ENCODE data around the gene TMC8.
A peak's percentile ranks its signal among the peaks of the same experiment; 100 is the strongest.
"Not testable (repeated sequence)": the region's sequence is repeated elsewhere in the genome, so short reads cannot be mapped to it uniquely, and the experiment has no call there.

The TMC8 gene

DNA sequence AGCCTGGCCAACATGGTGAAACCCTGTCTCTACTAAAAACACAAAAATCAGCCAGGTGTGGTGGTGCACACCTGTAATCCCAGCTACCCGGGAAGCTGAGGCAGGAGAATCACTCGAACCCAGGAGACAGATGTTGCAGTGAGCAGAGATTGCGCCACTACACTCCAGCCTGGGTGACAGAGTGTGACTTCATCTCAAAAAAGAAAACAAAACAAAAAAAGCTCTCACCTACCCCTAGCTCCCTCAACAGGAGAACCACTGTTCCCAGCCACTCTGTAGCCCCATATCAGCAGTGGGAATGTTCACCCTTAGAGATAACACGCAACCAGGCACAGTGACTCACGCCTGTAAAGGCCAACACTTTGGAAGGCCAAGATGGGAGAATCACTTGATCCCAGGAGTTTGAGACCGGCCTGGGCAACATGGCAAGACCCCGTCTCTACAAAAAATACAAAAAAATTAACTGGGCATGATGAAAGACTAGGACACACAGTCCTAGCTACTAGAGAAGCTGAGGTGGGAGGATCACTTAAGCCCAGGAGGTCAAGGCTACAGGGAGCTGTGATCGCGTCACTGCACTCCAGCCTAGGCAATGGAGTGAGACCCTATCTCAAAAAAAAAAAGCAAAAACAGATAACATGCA, 5.4 kb downstream of the TMC8 start:
- DNase-seq (ENCODE audit: low read depth, low spot score): no peak

DNA sequence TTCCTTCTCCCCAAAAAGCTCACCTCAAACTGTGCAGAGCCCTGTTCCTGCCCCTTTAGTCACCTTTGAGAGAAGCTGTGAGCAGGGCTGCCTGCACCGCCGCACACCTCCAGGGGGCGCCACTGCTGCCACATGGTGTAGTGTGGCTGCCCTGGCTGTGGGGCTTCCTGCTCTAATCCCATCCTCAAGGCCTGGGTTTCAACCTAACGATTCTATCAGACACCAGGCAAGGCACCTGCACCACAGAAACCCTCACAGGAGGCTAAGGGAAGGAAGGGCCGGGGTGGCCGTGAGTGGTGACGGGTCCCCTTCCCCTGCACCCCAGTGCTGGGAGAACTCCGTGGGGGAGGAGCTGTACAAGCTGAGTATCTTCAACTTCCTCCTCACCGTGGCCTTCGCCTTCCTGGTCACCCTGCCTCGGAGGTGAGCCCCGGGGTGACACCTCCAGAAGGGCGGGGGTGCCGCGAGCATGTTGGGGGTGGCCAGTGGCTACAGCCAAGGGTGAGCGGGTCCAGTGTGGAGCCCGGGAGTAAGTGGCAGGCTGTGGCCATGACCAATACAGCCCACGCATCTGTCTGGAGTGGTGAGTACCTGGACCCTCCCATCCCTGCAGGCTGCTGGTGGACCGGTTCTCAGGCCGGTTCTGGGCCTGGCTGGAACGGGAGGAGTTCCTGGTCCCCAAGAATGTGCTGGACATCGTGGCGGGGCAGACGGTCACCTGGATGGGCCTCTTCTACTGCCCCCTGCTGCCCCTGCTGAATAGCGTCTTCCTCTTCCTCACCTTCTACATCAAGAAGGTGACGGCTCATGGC, 7.0 kb downstream of the TMC8 start:
- DNase-seq (ENCODE audit: low read depth, low spot score): no peak

DNA sequence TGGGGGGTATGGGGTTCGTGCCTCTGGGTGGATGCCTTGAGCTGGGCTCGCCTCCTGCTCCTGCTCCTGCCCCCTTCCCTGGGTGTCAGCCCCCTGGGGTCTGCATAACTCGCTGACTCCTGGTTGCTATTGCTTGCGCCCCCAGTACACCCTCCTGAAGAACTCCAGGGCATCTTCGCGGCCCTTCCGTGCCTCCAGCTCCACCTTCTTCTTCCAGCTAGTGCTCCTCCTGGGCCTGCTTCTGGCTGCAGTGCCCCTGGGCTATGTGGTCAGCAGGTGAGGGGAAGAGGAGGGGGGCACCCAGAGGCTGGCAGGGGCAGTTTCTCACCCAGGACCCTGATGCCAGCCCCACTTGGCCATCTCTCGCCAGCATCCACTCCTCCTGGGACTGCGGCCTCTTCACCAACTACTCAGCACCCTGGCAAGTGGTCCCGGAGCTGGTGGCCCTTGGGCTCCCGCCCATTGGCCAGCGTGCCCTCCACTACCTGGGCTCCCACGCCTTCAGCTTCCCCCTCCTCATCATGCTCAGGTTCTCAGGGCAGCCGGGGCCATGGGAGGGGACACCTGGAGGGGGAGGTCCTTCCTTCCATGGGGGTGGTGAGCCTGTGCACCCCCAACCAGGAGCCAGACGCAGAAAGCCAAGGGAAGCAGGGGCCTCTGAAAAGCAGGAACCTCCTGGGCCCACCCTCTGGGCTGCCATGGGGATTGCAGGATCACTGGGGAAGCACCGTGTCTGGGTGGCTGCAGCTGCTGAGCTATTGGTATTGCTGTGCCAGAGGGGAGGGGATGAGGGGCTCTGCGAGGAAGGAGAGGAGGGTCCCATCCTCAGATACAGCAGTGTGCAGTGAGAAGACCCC, 7.9 kb downstream of the TMC8 start:
- DNase-seq (ENCODE audit: low read depth, low spot score): no peak

DNA sequence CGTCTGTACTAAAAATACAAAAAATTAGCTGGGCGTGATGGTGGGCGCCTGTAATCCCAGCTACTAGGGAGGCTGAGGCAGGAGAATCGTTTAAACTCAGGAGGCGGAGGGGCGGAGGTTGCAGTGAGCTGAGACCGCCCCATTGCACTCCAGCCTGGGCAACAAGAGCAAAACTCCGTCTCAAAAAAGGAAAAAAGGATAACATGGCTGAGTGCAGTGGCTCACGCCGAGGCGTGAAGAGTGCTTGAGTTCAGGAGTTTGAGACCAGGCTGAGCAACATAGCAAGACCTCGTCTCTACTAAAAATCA, 9.2 kb downstream of the TMC8 start:
- DNase-seq (ENCODE audit: low read depth, low spot score): not testable (repeated sequence)

DNA sequence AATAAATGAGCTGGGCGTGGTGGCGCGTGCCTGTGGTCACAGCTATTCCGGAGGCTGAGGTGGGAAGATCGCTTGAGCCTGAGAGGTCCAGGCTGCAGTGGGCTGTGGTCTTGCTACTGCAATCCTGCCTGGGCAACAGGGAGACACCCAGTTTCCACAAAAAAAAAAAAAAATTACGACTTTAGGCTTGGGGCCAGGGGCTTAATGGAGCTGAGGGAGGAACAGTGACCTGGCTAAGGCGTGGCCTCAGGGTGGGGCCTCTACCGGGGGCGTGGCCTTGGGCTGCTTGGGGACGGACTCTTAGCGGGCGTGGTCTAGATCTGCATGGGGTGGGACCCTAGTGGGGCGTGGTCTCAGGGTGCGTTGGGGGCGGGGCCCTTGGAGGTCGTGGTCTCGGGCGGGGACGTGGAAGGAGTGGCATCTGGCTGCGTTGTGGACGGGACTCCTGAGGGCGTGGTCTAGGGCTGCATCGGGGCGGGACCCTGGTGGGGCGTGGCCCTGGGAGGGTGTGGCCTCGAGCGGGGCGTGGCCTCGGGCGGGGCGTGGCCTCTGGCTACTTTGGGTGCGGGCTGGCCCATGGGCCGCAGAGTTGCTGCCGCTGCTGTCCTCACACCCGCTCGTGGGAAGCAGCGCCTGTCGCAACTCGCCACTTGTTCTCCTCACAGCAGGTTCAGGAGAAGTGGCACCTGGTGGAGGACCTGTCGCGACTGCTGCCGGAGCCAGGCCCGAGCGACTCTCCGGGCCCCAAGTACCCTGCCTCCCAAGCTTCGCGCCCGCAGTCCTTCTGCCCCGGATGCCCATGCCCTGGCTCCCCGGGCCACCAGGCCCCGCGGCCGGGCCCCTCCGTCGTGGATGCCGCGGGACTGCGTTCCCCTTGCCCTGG, 9.8 kb downstream of the TMC8 start:
- peak; percentile 67 for DNase-seq (ENCODE audit: low read depth, low spot score)

DNA sequence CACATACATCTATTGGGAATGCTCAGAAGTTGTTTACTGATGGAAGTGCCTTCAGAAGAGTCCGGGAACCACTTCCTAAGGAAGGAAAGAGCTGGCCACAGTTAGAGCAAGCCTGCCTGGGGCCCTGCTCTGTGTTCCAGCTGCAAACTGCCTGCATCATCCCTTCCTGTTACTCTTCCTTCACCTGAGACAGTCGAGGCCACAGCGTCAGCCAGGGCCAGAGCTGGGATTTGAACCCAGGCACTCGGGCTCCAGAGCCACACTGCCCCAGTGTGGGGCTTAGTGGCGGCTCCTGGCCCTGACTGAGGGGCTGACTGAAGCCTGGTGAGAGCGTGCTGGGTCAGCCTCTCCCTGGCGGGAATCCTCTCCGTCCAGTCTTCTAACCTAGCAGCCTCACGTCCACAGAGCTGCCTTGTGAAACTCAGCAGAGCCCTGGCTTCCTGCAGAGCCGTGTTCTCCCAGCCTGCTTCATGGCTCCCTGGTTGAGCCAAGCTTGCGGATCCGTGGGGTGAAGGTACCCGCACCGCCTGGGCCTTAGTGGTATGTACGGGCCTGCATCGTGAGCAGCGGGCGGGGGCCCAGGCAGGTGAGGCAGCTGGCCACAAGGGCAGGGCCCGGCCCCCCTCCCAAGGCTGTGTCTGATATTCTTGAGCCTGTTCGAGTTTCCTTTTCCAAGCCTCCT, 11.0 kb downstream of the TMC8 start:
- DNase-seq (ENCODE audit: low read depth, low spot score): no peak

DNA sequence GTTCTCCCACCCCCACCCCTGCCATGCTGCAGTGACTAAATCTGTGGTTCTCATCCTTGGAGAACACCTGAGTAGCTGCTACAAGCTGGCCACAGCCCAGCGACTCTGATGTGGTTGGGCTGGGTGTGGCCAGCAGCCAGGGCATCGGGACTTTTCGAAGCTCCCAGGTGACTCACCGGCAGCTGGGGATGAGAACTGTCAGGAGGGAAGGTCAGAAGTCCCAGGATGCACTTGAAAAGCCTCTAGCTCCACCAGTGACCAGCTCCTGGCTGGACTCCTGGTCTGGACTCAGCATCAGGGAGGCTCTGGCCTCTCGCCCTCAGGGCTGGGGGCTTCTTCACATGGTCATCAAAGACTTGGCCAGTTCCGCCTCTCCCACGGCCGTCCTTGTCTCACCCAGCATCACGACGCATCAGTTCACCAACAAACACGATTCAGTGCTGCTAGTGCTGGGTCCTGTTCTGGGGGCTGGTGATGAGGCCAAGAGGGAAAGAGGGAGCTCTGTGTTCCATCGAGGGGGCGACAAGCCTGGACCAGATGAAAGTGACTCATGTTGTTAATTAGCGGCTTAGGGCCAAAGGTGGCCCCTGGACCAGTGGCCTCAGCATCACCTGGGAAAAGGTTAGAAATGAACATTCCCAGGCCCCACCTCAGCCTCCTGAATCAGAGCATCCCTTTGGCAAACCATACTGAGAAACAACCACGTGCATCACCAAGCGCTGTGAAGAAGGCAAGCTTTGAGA, 11.7 kb downstream of the TMC8 start:
- DNase-seq (ENCODE audit: low read depth, low spot score): no peak

DNA sequence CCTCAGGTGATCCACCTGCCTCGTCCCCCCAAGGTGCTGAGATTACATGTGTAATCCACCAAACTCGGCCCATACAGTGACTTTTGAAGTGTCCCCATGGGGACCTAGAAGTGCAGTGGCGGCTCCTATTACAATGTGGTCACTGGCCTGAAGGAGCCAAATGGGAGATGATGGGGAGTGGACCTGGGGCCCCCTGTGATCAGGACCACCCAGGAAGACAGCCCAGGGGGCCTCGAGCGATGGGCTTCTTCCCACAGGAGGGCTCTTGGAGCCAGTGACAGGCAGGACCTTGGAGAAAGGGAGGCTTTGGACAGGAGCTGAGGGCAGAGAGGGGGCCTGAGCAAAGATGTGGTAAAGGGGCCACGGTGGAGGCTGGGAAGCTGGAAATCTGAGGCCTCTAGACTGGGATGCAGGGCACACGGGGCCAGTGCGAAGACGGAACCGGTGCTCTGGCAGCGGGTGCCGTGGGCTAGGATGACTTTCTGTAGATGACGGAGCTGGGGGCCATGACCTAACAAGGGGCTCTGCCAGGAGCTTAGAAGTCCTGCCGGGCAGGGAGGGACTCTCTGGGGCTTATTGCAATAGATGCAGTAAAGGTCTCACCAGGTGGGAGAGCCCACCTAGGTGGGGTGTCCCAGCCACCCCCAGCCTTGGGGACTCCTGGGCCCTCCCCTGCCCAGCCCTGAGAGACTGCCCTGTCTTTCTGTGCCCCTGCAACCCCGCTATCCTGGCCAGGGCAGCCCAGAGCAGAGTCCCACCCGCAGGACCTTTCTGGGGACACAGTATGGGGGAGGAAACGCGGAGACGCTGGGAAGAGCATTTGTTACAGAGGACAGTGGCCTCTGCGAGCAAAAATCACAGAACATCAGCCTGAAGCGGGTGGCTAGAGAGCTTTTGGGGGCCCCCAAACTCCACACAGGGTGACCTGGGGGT, 12.9 kb downstream of the TMC8 start:
- no peak for DNase-seq (ENCODE audit: low read depth, low spot score)

DNA sequence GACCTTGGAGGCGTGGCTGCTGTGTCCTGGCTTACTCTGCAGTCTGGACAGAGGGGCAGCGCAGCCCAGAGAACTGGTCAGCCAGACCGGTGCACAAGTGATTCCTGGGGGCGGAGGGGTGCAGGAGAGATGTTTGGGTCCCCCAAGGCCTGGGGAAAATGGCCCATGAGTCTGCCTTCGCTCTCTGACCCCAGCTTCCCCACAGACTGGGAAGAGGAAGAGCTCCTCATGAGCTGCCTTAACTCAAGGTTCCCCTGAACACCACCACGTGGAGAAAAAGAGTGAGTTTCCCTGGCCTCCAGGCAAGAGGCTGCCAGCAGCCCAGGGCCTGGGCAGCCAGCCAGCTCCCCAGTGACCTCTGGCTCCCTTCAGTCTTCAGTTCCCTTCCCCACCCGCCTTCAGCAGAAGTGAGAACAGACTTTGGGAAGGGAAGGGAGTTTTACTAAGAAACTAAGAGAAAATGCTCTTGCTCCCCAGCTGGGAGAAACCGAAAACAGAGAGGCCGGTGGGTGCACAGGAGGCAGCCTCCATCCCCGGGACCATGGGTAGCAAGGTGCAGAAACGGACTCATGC, 13.7 kb downstream of the TMC8 start:
- no peak for DNase-seq (ENCODE audit: low read depth, low spot score)

DNA sequence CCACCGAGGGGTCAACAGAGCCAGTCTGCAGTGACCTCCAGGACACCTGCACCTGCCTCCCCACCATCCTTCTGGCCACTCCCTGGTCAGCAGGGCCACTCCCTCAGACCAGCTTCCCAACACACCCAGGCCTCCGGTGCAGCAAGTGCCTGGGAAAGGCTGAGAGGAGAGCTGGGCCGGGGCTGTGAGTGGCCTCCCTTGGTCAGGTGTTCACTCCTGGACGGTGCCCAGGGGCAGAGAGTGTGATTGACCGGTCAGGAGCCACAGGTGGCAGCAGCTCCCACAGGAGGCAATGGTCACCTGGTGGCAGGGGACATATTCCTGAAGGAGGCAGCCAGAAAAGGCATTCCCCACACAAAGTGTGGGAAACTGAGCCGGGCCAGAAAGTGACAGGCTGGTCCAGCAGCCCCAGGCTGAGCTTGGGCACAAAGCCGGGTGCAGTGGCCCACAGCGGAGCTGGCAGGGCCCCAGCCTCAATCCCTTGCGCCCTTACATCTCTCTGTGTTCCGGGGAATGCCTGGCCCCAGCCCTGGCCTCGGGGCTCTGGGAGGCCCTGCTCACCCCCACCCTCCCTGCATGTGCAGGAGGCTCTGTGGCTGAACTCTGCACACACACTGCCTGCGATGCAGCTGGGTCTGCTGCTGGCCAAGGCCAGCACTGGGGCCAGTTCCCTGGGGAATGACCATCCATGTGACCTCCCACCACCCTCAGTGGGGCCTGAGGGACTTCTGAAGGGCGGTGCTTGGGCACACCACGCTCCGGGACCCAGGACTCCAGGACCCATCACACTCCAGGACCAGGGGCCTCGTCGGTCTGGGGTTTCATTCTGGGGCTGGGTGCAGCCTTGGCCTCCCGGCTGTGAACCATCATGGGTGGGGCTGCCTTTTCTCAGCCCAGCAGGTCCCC, 14.4 kb downstream of the TMC8 start:
- no peak for DNase-seq (ENCODE audit: low read depth, low spot score)

DNA sequence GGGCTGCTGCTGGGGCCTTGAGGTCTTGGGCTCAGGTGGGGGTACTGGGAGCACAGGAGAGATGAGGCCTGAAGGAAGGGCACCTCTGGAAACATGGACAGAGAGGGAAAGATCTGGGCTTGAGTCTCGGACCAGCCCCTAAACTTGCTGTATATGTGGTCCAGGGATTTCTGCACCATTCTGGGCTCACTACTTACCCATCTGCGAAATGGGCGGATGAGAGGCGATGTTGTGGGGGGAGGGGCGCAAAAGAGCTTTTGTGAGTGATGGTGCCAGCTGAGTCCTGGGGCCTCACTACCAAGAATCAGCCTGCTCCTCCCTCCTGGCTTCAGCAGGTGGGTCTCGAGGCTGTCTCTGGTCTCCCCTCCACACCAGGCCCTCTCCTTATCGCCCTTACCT, 15.9 kb downstream of the TMC8 start:
- DNase-seq (ENCODE audit: low read depth, low spot score): no peak

DNA sequence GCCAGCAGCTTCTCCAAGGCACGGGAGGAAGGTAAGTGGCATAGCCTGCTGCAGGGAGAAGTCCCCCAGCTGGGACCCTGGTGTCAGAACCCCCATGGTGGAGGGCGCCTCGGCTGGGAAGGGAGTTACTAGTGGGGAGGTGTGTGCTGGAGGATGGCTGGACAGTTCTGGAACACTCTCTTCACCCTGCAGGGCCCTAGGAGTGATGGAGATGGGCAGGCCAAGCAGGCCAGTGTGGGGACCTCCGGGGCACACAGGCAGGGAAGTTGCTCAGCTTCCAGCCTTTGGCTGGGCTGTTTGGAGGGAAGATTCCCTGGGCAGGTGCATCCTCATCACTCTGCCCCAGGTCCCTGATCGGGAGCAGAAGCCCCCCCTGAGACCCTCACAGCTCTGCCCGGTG, 16.3 kb downstream of the TMC8 start:
- DNase-seq (ENCODE audit: low read depth, low spot score): no peak

DNA sequence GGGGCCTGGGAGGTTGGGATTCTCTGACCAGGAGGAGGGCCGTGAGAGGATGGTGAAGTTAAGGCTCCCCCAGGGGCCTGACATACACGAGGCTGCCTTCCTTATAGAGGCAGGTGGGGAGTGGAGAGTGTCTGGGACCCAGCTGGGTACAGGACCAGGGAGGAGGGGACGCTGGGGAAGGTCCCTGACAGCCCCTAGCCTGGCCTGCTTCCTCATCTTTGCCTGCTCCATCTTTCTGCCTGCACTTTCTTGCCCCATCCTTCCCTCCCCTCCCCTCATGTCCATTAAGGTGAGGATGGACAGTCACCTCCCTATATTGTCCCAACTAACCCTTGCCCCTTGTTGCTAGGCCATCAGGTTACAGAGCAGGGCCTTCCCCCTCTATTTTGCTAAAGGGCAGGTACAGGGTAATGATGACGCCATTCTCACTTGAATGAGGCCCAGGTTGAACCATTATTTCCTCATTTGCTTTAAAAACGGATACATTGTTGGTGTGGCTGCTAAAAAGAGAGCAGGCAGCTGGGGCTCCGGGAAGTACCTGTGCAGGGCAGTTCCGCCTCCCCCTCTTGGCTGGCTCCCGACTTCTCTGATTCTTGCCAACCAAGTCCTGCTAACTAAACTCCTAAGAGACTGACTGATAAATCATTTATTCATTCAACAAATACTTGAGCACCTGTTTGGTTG, 16.9 kb downstream of the TMC8 start:
- DNase-seq (ENCODE audit: low read depth, low spot score): no peak

DNA sequence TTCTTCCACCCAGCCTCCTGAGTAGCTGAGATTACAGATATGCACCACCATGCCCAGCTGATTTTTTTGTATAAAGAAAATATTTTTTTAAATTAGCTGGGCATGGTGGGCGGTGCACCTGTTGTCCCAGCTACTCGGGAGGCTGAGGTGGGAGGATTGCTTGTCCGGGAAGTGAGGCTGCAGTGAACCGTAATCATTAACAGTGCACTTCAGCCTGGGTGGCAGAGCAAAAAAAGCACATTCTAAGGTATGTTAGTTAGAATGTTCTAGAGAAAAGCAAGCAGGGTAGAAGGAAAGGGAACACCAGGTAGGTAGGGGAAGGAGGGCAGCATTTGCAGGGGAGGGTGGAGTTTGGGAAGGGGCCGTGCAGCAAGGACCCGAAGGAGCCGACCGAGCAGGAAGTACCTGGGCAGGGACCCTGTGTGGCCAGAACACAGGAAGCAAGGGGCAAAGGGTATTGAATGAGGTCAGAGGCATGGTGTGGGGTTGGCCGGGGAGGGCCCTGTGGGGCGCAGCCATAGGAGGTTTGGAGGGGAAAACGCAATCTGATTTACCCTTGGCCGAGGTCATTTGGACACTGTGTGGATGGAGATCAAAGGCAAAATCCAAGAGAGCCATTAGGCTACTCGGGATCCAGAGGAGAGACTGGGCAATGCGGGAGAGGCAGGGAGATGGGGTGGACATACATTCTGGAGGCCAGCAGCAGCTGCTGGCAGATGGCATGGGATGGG, 17.9 kb downstream of the TMC8 start:
- DNase-seq (ENCODE audit: low read depth, low spot score): no peak

DNA sequence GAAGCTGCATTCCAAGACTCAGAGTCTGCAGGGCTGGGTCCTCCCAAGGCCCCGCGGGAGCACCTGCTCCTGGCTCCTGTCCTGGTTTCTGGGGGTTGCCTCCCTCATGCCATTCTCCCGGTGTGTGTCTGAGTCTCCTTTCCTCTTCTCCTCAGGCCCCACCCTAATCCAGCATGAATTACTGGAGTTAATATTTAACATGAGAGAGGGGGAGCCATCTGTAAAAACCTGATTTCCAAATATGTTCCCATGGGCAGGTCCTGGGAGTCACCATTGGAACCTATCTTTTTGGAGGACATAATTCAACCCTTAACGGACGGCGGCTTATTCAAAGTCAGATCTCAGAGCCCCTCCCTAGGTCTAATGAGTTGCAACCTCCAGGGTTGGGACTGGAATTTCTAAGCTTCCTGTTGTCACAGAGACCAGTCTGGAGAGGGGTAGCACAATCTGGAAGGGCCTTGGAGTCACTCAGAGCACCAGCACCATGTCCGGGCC, 21.0 kb downstream of the TMC8 start:
- DNase-seq (ENCODE audit: low read depth, low spot score): no peak

All from iPS DF 19.7 (cell line).